ENCODE results near the gene TMEM18. TPM values are rescaled to one million over a fixed set of nuclear protein-coding genes. Genes with fewer than 3 reads are reported as not detected.

The TMEM18 gene
- total and polyA plus RNA-seq, 9 of the 15 experiments (the other 6 are each of a cell fraction or from before 2014, with no cell fraction given): 12.8 to 55.9 (median 21.8) TPM

- TF ChIP-seq ZNF609 (CRISPR knock-in tag; IDR thresholded peaks at IDR 0.05; ENCODE audit: borderline replicate concordance) (no peak), RERE (CRISPR knock-in tag; IDR thresholded peaks at IDR 0.05; ENCODE audit: borderline replicate concordance) (no peak), NR2C2 (CRISPR knock-in tag; IDR thresholded peaks at IDR 0.05) (0 out of 2 replicates have a peak, but pooled peaks have one; percentile 50), NR2C2 (tag; IDR thresholded peaks at IDR 0.05) (no peak), LCOR (CRISPR knock-in tag; IDR thresholded peaks at IDR 0.05) (peak; percentile 30; the same call in 1 of the 2 replicates), OTX1 (CRISPR knock-in tag; IDR thresholded peaks at IDR 0.05) (no peak), RB1 (IDR thresholded peaks at IDR 0.05; ENCODE audit: low read depth) (peak; percentile 66; the same call in 1 of the 2 replicates), SPI1 (IDR thresholded peaks at IDR 0.05; ENCODE audit: borderline replicate concordance, low read depth, low read length) (no peak)
- TF ChIP-seq, protein P1, sequence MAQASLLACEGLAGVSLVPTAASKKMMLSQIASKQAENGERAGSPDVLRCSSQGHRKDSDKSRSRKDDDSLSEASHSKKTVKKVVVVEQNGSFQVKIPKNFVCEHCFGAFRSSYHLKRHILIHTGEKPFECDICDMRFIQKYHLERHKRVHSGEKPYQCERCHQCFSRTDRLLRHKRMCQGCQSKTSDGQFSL (CRISPR knock-in tag; IDR thresholded peaks at IDR 0.05): 0 out of 2 replicates have a peak, but pooled peaks have one; percentile 17
- TF ChIP-seq, protein P1 (tag; IDR thresholded peaks at IDR 0.05): no peak
These were observed 40.4 kb downstream of the TMEM18 start (continued) for GRCh38 chr2:636641-637405.

Measured in K562 (cell line).